HL-60 (cell line): ENCODE data around the gene MARVELD1.

ENCODE experiments used
- CTCF ChIP-seq: IDR thresholded peaks from one replicate; pipeline ENCODE4 v1.5.1; 2011; ENCODE audit warnings: low read length, control low read depth, inconsistent platforms; ENCODE audit not compliant: insufficient read depth
- POLR2AphosphoS5 ChIP-seq: IDR thresholded peaks from 2 replicates; pipeline ENCODE4 v1.6.1; 2012; ENCODE audit warnings: low read depth
- SPI1 ChIP-seq: IDR thresholded peaks from 2 replicates; pipeline ENCODE4 v1.6.1; 2012; ENCODE audit warnings: low read depth, mild to moderate bottlenecking, borderline replicate concordance

- no peak for TF ChIP-seq SPI1
- no peak for TF ChIP-seq CTCF
- no peak for TF ChIP-seq POLR2AphosphoS5
Observed at GRCh38 chr10:97726636-97727178, 13.2 kb downstream of the MARVELD1 start.
